H1 (cell line): ENCODE results near the gene CDKN2B.

Experiments used
- E2F6 ChIP-seq: IDR thresholded peaks from 2 replicates; pipeline ENCODE4 v1.6.1; 2012; ENCODE audit warnings: inconsistent platforms
- EZH2 ChIP-seq: fragments of 200-600 bp; sonication (generic); IDR thresholded peaks from 2 replicates; pipeline ENCODE4 v1.7.1; 2012; ENCODE audit warnings: low read depth, mild to moderate bottlenecking, moderate library complexity, low read length, inconsistent platforms; ENCODE audit not compliant: severe bottlenecking
- TF ChIP-seq, protein P1 (sequence below), 3 experiments: IDR thresholded peaks; 1 replicate in 2 of 3; 2 replicates in 1 of 3; pipeline versions ENCODE4 v1.5.1 to v1.6.1; 2011; ENCODE audit warnings: low read length in 3 of 3, mild to moderate bottlenecking in 3 of 3, inconsistent platforms in 2 of 3, low read depth in 1 of 3, moderate library complexity in 1 of 3; ENCODE audit not compliant: insufficient read depth in 1 of 3; ENCODE audit errors: control extremely low read depth in 1 of 3

DNA sequence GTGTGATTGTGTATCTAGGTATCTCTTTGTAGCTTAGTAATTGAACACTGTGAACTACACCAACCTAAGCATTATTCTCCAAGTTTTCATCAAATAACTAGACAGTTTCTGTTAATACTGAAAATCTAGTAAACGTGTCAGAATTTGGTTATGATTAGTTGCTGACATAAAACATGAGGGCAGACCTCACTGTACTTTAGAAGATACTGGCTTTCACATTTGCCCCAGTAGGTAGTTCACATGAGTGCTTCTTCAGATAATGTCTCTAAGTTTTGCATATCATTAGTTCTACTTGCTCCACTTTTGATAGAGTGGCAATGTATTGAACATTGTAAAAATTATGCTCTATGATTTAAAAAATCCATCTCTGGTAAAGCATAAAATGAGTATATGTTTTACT, 7.1 kb downstream of the CDKN2B start:
- TF ChIP-seq, protein P1, sequence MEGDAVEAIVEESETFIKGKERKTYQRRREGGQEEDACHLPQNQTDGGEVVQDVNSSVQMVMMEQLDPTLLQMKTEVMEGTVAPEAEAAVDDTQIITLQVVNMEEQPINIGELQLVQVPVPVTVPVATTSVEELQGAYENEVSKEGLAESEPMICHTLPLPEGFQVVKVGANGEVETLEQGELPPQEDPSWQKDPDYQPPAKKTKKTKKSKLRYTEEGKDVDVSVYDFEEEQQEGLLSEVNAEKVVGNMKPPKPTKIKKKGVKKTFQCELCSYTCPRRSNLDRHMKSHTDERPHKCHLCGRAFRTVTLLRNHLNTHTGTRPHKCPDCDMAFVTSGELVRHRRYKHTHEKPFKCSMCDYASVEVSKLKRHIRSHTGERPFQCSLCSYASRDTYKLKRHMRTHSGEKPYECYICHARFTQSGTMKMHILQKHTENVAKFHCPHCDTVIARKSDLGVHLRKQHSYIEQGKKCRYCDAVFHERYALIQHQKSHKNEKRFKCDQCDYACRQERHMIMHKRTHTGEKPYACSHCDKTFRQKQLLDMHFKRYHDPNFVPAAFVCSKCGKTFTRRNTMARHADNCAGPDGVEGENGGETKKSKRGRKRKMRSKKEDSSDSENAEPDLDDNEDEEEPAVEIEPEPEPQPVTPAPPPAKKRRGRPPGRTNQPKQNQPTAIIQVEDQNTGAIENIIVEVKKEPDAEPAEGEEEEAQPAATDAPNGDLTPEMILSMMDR (IDR thresholded peaks at IDR 0.05; ENCODE audit: control extremely low read depth in 1 of 3, insufficient read depth in 1 of 3, low read depth in 1 of 3, low read length in 3 of 3) = no peak
- no peak for TF ChIP-seq E2F6
- no peak for TF ChIP-seq EZH2
